Right forelimb (tissue), 1 donor: ENCODE results near the gene COL4A1.

Experiments
- DNase-seq: peaks from one replicate; pipeline ENCODE4 v3.0.0-alpha.2; 2018

Gene COL4A1

GRCh38 chr13:110103534-110103933 is 203.4 kb downstream of the COL4A1 start:
- no peak for DNase-seq

- no peak for DNase-seq
These were observed 203.9 kb downstream of the COL4A1 start for GRCh38 chr13:110103026-110103425.

GRCh38 chr13:110102053-110102452 is 204.9 kb downstream of the COL4A1 start:
- DNase-seq = no peak

GRCh38 chr13:110099922-110100321 is 207.0 kb downstream of the COL4A1 start:
- no peak for DNase-seq
